HG02840 (cell line): ENCODE data around the gene TRIM26.
"Not testable (repeated sequence)": the region's sequence is repeated elsewhere in the genome, so short reads cannot be mapped to it uniquely, and the experiment has no call there.

Experiments used
- ATAC-seq: cut with Tn5 transposase; IDR thresholded peaks from one replicate; pipeline ENCODE4 v1.9.1; 2021; ENCODE audit warnings: mild to moderate bottlenecking, moderate library complexity, moderate number of reproducible peaks; ENCODE audit not compliant: unreplicated experiment, low FRiP score

Gene TRIM26

DNA sequence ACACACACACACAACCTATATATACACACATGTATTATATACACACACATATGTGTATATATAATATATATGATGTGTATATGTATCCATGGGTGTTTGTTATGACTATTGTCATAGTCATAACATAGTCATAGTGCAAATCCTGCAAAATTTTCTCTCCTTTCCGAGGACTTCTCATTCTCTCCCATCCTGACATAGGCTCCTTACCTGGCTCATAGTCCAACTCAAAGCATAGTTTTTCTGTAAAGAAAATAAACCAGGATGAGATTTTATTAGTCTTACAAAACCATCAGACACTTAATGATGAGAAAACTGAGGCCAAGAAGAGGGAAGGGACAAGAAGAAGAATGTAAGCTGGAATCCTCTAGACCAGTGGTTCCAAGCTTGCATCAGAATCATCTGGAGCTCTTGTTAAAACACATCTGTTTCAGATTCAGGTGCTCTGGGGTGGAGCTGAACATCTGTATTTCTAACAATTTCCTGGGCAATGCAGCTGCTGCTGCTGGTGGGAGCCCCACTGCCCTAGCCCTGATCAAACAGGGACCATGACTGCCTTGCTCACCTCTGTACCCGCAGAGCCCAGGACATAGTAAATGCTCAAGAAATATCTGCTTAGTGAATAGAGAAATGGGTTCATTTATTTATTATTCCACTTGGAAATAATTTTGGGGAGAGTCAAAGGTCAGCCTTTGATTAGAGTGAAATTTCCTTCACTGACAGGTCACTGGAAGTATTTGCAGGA, 57.5 kb downstream of the TRIM26 start:
- ATAC-seq = no peak

GRCh38 chr6:30154709-30155519, 58.3 kb downstream of the TRIM26 start:
- no peak for ATAC-seq

GRCh38 chr6:30154061-30154460, 59.1 kb downstream of the TRIM26 start:
- no peak for ATAC-seq

DNA sequence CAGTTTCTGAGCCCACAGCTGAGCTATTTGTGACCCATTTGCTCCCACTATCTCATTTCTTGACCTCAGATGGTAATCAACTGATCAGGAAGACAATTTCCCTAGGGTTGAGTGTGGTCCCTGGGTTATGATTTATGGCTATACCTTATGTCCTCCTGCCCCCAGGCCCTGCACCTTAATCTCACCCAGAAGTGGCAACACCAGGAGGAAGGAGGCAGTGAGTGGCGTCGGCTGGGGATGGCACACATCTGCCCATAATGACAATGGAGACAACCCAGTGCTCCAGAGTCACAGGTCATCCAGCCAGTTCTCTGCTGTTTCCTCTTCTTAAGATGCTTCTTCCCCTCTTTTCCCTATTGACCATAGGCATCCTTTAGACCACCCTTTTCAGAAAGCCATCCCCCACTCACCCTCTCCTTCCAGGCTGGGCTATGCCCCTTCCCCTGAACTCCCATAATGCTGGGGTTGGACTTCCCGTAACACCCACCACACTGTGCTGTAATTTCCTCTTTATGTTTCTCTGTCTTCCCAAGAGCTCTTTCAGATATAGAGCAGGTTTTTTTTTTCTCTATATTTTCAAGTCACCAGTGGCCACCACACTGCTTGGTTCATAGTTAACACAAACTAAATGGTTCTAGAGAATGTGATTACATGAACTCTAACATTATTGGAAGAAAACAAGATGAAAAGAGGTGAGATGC, 60.1 kb downstream of the TRIM26 start:
- ATAC-seq = no peak

- ATAC-seq = no peak
Measured at GRCh38 chr6:30152016-30152673, 61.1 kb downstream of the TRIM26 start.

GRCh38 chr6:30151580-30151979, 61.6 kb downstream of the TRIM26 start:
- no peak for ATAC-seq

DNA sequence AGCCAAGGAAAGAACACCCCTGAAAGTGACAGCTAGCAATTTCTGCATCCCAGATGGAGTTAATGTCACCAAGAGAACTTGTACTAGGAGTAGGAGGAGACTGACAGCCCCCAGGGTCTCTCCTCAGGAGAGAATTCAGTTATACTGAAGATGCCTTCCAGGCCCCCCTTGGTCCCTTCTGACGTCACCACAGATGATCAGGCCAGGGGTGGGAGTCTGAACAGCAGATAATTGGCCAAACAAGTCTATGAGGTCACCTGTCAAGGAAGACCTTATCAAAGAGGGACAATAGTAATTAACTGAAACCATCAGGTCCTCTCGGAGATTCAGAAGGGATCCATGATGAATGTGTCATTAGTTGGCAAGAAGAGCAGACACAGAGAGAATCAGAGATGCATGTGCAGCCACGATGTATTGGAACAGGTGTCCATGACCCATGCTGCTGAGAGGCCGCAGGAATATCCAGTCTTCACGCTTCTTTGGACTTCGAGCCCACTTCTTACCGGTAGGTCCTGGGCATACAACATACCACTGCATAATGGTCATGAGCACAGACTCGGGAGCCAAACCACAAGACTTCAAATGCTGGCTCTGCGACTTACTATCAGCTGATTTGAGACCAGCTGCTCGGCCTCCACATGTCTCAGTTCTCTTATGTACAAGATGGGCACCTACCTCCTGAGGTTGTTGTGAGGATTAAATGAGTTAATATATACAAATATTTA, 62.4 kb downstream of the TRIM26 start:
- ATAC-seq = no peak

DNA sequence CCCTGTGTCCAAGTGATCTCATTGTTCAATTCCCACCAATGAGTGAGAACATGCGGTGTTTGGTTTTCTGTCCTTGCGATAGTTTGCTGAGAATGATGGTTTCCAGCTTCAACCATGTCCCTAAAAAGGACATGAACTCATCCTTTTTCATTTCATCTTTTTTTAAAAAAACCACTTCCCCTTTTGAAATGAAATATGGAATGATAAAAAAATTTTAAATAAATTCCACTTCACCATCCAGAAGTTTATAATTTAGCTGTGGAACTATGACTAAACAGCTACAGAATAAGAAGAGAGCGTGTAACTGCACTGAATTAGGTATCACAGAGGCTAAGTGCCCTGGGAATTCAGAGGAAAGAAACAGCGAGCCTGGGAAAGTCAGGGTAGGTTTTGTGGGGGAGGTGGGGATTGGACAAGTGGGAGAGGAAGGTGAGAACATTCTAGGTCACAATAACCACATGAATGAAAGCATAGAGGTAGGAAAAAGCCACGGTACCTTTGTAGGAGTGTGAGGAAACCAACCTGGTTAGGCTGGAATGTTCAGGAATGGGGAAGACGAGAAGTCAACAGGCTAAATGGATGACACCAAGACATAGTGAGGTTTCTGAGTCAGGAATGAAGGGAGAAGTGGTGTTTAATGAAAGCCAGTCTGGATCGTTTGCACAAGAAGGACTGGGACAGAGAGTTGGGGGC, 63.2 kb downstream of the TRIM26 start:
- ATAC-seq = no peak

GRCh38 chr6:30149234-30149633, 64.0 kb downstream of the TRIM26 start:
- ATAC-seq = no peak

DNA sequence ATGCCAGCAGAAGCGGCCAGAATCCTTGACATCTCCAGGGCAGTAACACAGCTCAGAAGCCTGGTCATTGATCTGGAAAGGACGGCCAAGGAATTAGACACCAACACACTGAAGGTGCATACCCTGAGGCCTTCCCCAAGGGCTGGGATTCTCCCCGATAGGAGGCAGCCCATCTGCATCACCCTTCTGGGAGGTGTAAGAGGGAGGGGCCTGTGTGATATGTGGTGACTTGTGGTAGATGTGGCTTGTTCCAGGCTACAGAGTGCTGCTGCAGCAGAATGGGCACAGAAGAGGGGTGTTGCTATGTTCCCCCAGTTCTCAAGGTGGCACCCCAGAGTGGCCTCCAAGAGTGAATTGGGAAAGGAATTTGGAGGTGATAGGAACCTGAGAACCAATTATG, 66.1 kb downstream of the TRIM26 start:
- no peak for ATAC-seq

DNA sequence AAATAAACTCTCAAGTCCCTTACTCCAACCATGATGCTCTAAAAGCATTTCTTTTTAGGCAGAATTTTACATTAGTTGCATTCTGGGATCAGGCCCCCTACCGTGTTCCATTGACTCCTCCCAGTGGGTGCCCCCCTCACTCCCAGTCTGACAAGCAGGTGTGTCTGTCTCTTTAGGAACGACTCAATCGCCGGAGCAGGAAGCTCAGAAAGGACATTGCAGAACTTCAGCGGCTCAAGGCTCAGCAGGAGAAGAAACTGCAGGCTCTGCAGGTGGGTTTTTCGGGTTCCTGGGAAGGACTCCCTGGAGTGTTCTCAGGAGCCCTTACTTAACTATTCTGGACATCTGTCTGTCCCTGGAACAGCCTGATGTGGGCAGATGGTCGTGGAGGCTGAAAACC, 67.4 kb downstream of the TRIM26 start:
- ATAC-seq = no peak

DNA sequence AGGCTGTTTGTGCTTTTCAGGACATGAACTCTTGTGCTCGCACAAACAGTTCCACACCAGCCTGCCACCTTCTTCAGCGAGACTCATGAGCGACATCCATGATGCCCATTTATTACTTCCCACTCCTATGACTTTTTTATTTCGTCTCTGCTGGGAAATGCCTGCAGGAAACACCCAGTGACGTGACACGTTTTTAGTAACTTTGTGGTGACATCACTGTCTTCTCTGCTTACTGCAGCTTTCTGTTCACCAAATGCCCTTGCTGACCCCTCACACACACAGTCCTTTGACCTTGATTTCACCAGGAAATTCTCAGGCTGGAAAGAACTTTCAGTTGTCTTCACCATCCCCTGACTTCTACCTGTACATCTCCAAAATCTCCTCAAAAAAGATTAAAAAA, 68.4 kb downstream of the TRIM26 start:
- no peak for ATAC-seq

DNA sequence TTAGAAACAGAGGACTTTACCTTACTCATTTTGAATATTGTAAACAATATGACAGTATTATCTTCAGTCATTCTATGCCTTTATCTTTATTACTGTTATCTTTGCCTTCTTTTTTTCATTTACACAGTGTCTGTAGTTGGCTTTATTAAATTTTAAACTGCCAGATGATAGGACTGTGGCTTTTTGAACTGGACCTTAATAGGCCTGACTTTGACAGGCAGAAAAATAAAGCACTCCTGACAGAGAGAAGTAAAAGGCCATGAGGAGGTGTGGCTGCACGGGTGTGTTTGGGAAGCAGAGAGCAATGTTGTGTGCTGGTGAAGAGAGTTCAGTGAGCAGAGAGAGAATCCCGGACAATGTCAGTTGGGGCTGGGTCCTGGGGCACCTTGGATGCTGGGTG, 69.4 kb downstream of the TRIM26 start:
- ATAC-seq = no peak

DNA sequence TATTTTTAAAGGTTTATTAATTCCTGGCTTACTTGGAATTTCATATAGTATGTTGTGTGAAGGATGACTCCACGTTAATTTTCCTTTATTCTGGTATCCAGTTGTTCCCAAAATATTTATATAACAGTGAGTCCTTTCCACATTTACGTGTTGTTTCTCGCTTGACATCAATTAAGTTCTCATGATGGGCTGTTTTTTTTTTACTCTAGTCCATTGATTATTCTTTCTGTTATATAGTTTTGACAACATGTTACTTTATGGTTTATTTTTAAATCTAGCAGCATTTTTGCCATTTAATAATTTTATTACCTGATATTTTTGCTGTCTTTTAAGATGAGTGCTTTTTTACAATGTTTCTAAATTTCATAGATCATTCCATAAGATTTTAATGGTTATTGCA, 70.5 kb downstream of the TRIM26 start:
- ATAC-seq = no peak

GRCh38 chr6:30140240-30140639, 73.0 kb downstream of the TRIM26 start:
- ATAC-seq = not testable (repeated sequence)

DNA sequence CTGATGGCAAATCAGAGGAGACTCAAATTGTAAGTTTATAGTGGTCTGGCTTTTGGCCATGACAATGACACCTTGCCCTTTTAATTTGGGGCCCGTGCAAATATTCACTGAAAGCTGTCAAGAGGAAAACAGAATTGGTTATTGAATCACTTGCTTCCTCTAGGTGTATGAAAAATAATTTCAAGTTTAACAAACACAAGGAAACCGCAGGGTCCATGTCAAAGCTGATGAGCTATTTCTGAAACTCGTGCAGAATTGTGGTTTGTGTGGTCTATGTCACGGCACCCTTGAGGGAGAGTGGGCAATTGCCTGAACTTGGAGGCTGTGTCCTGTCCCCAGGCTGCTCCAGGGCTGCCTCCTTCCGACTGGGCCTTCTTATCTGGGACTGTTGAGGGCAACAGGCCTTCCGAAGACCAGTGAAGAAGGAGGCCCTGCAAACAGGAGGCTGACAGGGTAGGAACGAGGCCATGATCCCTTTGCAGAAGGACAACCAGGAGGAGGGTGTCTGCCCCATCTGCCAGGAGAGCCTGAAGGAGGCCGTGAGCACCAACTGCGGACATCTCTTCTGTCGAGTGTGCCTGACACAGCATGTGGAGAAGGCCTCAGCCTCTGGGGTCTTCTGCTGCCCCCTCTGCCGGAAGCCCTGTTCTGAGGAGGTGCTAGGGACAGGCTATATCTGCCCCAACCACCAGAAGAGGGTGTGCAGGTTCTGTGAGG, 76.5 kb downstream of the TRIM26 start:
- no peak for ATAC-seq

DNA sequence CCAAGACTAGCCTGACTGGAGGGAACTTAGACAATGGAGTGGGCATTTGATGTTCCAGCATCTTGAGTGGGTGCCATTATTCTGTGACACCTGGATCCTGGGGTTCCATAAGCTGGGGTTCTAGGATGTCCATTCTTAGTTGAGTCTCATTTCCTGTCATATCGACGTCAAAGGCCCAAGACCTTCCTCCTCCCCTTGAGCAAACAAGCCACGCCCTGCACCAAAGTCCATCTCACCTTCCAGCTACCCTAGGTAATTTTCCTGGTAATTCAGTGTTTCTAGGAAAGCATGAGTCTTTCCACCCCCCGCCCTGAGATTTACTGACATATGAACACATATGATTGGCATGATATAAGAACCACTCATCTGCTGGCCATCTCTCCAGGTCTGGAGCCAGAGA, 77.4 kb downstream of the TRIM26 start, which contains the start of gene TRIM40:
Gene TRIM40, plus strand, starts transcription at position 384 of the 400 bp plus-strand sequence. CDS start 897 bp downstream, outside the sequence.
- ATAC-seq = no peak

GRCh38 chr6:30135147-30135546, 78.1 kb downstream of the TRIM26 start:
- no peak for ATAC-seq
